Lower lobe of right lung (tissue), 2 donors: Measurements from ENCODE around the gene MEP1A. TPM values are rescaled to one million over a fixed set of nuclear protein-coding genes. Genes with fewer than 3 reads are reported as not detected.

Source experiments
- ATAC-seq, 2 donors: fragments of 200-7000 bp; cut with Tn5 transposase; one replicate each; pipeline ENCODE4 v1.9.1; 2020 to 2022; ENCODE audit warnings: mild to moderate bottlenecking in 2 of 2, moderate library complexity in 2 of 2
- DNase-seq: peaks from one replicate; pipeline ENCODE4 v3.0.0-alpha.2; 2020
- H3K27ac ChIP-seq: fragments of 200-600 bp; one replicate; pipeline ENCODE4 v1.8.0; 2022
- H3K27me3 ChIP-seq: fragments of 200-600 bp; one replicate; pipeline ENCODE4 v1.8.0; 2022; ENCODE audit warnings: low read depth
- H3K36me3 ChIP-seq: fragments of 200-600 bp; one replicate; pipeline ENCODE4 v1.8.0; 2022; ENCODE audit warnings: mild to moderate bottlenecking
- H3K4me1 ChIP-seq: fragments of 200-600 bp; one replicate; pipeline ENCODE4 v1.8.0; 2022
- H3K4me3 ChIP-seq: fragments of 200-600 bp; one replicate; pipeline ENCODE4 v1.8.0; 2022; ENCODE audit warnings: mild to moderate bottlenecking
- H3K9me3 ChIP-seq: fragments of 200-600 bp; one replicate; pipeline ENCODE4 v1.8.0; 2022
- CTCF ChIP-seq: fragments of 200-600 bp; IDR thresholded peaks from one replicate; pipeline ENCODE4 v1.8.0; 2022; ENCODE audit warnings: antibody characterized with exemption, mild to moderate bottlenecking
- intact Hi-C: fragments of 100-400 bp; cut with DNase I; formaldehyde crosslinking; loops from one replicate; pipeline ENCODE4 v1.11.0; 2022
- total RNA-seq: library from RNA; stranded (reverse); fragmentation: NEBNext Ultra II Directional; extraction: Animal tissue kit (Norgen Biotek cat#: 25700); gene quantifications from one replicate; pipeline ENCODE4 v1.2.1, GENCODE V29; 2021
- donor health status: DM: no; HTN: yes; CAD: no; lungs with severe emphysema.

The MEP1A gene
- total RNA-seq, 1 donor from 2014 or later = 0.41 TPM

GRCh38 chr6:46790355-46790874 is 2.8 kb upstream of the MEP1A start:
- TF ChIP-seq CTCF = no peak
- no peaks in the 10 kb centered on the region for H3K27me3 ChIP-seq
- no peak overlapping the region for H3K4me3 ChIP-seq
- no peaks in the 10 kb centered on the region for H3K4me1 ChIP-seq
- no peaks in the 10 kb centered on the region for H3K9me3 ChIP-seq
- DNase-seq (no peak), ATAC-seq (no peak)
- no peaks in the 10 kb centered on the region for H3K36me3 ChIP-seq
- H3K27ac ChIP-seq = no peak overlapping the region
- intact Hi-C loops = no loop called here

- H3K4me1 ChIP-seq = no peaks in the 10 kb centered on the region
- intact Hi-C loops = no loop called here
- TF ChIP-seq CTCF = no peak
- H3K4me3 ChIP-seq = no peak overlapping the region
- no peak for ATAC-seq
- no peaks in the 10 kb centered on the region for H3K9me3 ChIP-seq
- no peak for DNase-seq
- no peaks in the 10 kb centered on the region for H3K36me3 ChIP-seq
- no peaks in the 10 kb centered on the region for H3K27me3 ChIP-seq
- no peak overlapping the region for H3K27ac ChIP-seq
Measured at GRCh38 chr6:46792635-46793034, 554 bp upstream of the MEP1A start.

GRCh38 chr6:46794068-46794467 is 879 bp downstream of the MEP1A start:
- DNase-seq (no peak), ATAC-seq (no peak)
- intact Hi-C loops = no loop called here
- Histone ChIP-seq H3K4me3 (no peak overlapping the region), H3K36me3 (no peaks in the 10 kb centered on the region), H3K27ac (no peak overlapping the region), H3K4me1 (no peaks in the 10 kb centered on the region), H3K9me3 (no peaks in the 10 kb centered on the region), H3K27me3 (no peaks in the 10 kb centered on the region)
- no peak for TF ChIP-seq CTCF

GRCh38 chr6:46795816-46796215 is 2.6 kb downstream of the MEP1A start:
- Histone ChIP-seq H3K27me3 (no peaks in the 10 kb centered on the region), H3K36me3 (no peaks in the 10 kb centered on the region), H3K4me3 (no peak overlapping the region), H3K27ac (no peak overlapping the region), H3K9me3 (no peaks in the 10 kb centered on the region), H3K4me1 (no peaks in the 10 kb centered on the region)
- TF ChIP-seq CTCF = no peak
- ATAC-seq = no peak
- DNase-seq = no peak
- intact Hi-C loops = no loop called here

GRCh38 chr6:46796848-46797580 is 3.8 kb downstream of the MEP1A start:
- ATAC-seq (no peak), DNase-seq (no peak)
- no peaks in the 10 kb centered on the region for H3K9me3 ChIP-seq
- H3K27ac ChIP-seq = no peak overlapping the region
- no peak for TF ChIP-seq CTCF
- H3K4me1 ChIP-seq = no peaks in the 10 kb centered on the region
- no peaks in the 10 kb centered on the region for H3K36me3 ChIP-seq
- H3K4me3 ChIP-seq = no peak overlapping the region
- no peaks in the 10 kb centered on the region for H3K27me3 ChIP-seq
- intact Hi-C loops = no loop called here
